Heart right ventricle (tissue), 16 donors: Measurements from ENCODE around the gene RPN2. TPM values are rescaled to one million over a fixed set of nuclear protein-coding genes. Genes with fewer than 3 reads are reported as not detected.
A peak's percentile ranks its signal among the peaks of the same experiment; 100 is the strongest.

Experiments used
- ATAC-seq, 8 donors: fragments of 200-7000 bp; cut with Tn5 transposase; one replicate each; pipeline ENCODE4 v1.9.1; 2020; ENCODE audit warnings: mild to moderate bottlenecking in 8 of 8, moderate library complexity in 8 of 8, moderate number of reproducible peaks in 1 of 8
- DNase-seq, 2 donors: peaks; one replicate each; pipeline ENCODE4 v3.0.0-alpha.2; 2020
- H3K27ac ChIP-seq, 10 donors: fragments of 200-600 bp; sonication (generic) in 2 of 10; one replicate each; pipeline versions ENCODE4 v1.5.0 to v1.8.0; 2020 to 2022; ENCODE audit warnings: mild to moderate bottlenecking in 3 of 10
- H3K27me3 ChIP-seq, 7 donors: fragments of 200-600 bp; one replicate each; pipeline ENCODE4 v1.8.0; 2021 to 2022; ENCODE audit warnings: mild to moderate bottlenecking in 2 of 7
- H3K36me3 ChIP-seq, 9 donors: fragments of 200-600 bp; sonication (generic) in 1 of 9; one replicate each; pipeline versions ENCODE4 v1.5.0 to v1.8.0; 2020 to 2022; ENCODE audit warnings: mild to moderate bottlenecking in 2 of 9
- H3K4me1 ChIP-seq, 9 donors: fragments of 200-600 bp; sonication (generic) in 1 of 9; one replicate each; pipeline versions ENCODE4 v1.5.0 to v1.8.0; 2020 to 2022; ENCODE audit warnings: mild to moderate bottlenecking in 4 of 9
- H3K4me3 ChIP-seq, 10 donors: fragments of 200-600 bp; sonication (generic) in 2 of 10; one replicate each; pipeline versions ENCODE4 v1.5.0 to v1.8.0; 2020 to 2022; ENCODE audit warnings: mild to moderate bottlenecking in 7 of 10, moderate library complexity in 2 of 10
- H3K9me3 ChIP-seq, 11 donors: fragments of 200-600 bp in 10 of 11; sonication (generic) in 2 of 11; one replicate each; pipeline versions ENCODE4 v1.5.0 to v1.8.0; 2013 to 2022; ENCODE audit warnings: mild to moderate bottlenecking in 2 of 11, control low read depth in 1 of 11, moderate library complexity in 1 of 11
- WGBS, 2 donors: extraction: QIAGEN DNeasy Blood & Tissue Kit; methylation state at CpG; one replicate each; pipeline ENCODE4 v1.1.7; 2013; ENCODE audit warnings: inconsistent platforms in 1 of 2; 5-methylcytosine and 5-hydroxymethylcytosine counted together
- intact Hi-C, 10 donors: fragments of 100-400 bp; cut with DNase I; formaldehyde crosslinking; loops; one replicate each; pipeline versions ENCODE4 v1.11.1 to v1.14.2; 2022
- polyA plus RNA-seq, 2 donors: library from polyadenylated mRNA; stranded (reverse); fragments of 200-250 nt; gene quantifications; one replicate each; pipeline ENCODE4 v1.2.3, GENCODE V29; 2013
- total RNA-seq, 10 donors: library from RNA; stranded (reverse); fragmentation: NEBNext Ultra II Directional in 3 of 10; extraction: Animal tissue kit (Norgen Biotek cat#: 25700) in 3 of 10; gene quantifications; one replicate each; pipeline versions ENCODE4 v1.2.1 to v1.2.4, GENCODE V29; 2021 to 2023
- TF ChIP-seq, protein P1 (sequence below), 9 donors: fragments of 200-600 bp; sonication (generic) in 2 of 9; IDR thresholded peaks; one replicate each; pipeline versions ENCODE4 v1.5.0 to v1.8.0; 2021 to 2022; ENCODE audit warnings: antibody characterized with exemption in 9 of 9, mild to moderate bottlenecking in 5 of 9, moderate library complexity in 1 of 9
- donor health status: Arrhythmogenic right ventricular cardiomyopathy.
- donor health status: ischemic (EF 13 %, LVEDD 7.1; RV severe dilation, severe dysfunction).
- donor health status: healthy with polysubstance abuse.
- donor health status: DM: no; HTN: yes; CAD: no.
- donor health status: DM: no; HTN: no; CAD: no.
- donor health status: ischemic (EF 25% LVEDD 6.9; RV normal size, moderate dysfunction).
- donor health status: ischemic (EF 25% LVEDD 5.7; RV mildly dilated, moderate dysfunction).
- donor health status: healthy.
- donor health status: DM: yes; HTN: yes; CAD: no.
- donor health status: Ischemic cardiomyopathy.
- donor health status: ischemic (EF 35%, LVEDD 5.7; RV mildly dilated, moderate dysfunction).
- donor health status: nonischemic (EF 11% LVEDD 7.7; RV severe dilation, severe dysfunction).
- donor health status: DM: yes; HTN: yes; CAD: no.
- donor health status: PGD.
- donor health status: ischemic (EF 29% LVEDD 5.4; RV normal size, mild dysfunction).
- donor health status: nonischemic (EF 23%, LVEDD 6.1; RV moderate dilation, normal function).

Gene RPN2
- total and polyA plus RNA-seq, 12 donors: 30.9 to 166 (median 95.2) TPM

DNA sequence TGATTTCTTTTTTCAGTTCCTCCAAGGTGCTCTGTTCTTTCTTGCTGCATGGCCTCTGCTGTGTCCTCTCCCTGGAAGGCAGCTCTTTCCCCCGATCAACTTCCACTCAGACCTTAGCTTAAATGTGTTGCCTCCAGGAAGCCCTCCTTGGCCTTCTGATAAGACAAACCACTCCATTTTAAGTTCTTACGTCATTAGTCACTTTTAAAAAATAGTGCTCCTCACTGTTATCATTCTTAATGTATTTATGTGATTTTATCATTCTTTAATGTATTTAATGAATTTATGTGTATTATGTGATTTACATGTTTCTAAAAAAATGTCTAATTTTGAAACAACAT is 98.1 kb downstream of the RPN2 start:
- Histone ChIP-seq H3K9me3 (no peaks in the 10 kb centered on the region), H3K4me1 (peaks cover 0 to 35% (median 8%) of the 10 kb centered on the region in 9 donors), H3K4me3 (peak overlapping the region in 1 of 10 donors; percentile 1), H3K27ac (peak overlapping the region in 3 of 10 donors; percentile 28 to 30 (median 29)), H3K27me3 (peaks cover 0 to 10% (median 0%) of the 10 kb centered on the region in 7 donors), H3K36me3 (no peaks in the 10 kb centered on the region)
- DNase-seq (no peak), ATAC-seq (no peak)
- WGBS, 2 donors: 57 to 65% methylated on average over 2 of the region's 2 CpGs
- intact Hi-C loops: loop anchor here in 4 of 10 donors (2.0 to 5.0 kb wide), 3 partner anchors 105 to 110 kb away; no protein-coding TSS in a partner anchor
- TF ChIP-seq, protein P1, sequence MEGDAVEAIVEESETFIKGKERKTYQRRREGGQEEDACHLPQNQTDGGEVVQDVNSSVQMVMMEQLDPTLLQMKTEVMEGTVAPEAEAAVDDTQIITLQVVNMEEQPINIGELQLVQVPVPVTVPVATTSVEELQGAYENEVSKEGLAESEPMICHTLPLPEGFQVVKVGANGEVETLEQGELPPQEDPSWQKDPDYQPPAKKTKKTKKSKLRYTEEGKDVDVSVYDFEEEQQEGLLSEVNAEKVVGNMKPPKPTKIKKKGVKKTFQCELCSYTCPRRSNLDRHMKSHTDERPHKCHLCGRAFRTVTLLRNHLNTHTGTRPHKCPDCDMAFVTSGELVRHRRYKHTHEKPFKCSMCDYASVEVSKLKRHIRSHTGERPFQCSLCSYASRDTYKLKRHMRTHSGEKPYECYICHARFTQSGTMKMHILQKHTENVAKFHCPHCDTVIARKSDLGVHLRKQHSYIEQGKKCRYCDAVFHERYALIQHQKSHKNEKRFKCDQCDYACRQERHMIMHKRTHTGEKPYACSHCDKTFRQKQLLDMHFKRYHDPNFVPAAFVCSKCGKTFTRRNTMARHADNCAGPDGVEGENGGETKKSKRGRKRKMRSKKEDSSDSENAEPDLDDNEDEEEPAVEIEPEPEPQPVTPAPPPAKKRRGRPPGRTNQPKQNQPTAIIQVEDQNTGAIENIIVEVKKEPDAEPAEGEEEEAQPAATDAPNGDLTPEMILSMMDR (IDR thresholded peaks at IDR 0.05): no peak

DNA sequence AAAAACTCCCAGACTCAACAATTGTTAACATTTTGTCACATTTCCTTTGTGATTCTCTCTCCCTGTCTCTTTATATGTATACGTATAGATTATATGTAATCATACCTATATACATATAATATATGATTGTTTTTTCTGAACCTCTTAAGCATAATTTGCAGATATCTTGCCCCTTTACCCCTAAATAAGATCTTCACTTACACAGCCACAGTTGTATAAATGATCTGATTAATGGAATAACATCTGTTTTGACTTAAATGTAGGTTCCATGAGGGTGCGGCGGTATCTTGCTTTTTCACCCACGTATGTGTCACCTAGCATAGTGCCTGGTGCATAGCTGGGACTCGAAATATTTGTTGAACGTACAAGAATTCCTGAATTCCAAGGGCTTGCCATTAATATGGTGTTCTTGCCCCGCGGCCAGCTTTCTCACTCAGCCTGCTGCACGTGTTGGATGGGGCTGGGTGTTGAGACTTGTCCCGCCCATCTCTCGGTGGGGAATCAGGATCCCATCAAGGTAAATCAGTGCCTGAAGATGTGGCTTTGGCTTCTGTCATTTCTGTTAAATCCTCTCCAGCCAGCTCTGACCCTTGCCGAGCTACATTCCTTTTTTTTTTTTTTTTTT is 99.9 kb downstream of the RPN2 start:
- TF ChIP-seq, protein P1 (IDR thresholded peaks at IDR 0.05): no peak
- Histone ChIP-seq H3K4me3 (no peak overlapping the region), H3K36me3 (no peaks in the 10 kb centered on the region), H3K4me1 (peaks cover 0 to 34% (median 8%) of the 10 kb centered on the region in 9 donors), H3K27me3 (peaks cover 0 to 12% (median 0%) of the 10 kb centered on the region in 7 donors), H3K27ac (no peak overlapping the region), H3K9me3 (no peaks in the 10 kb centered on the region)
- ATAC-seq: no peak
- no peak for DNase-seq
- intact Hi-C loops: loop anchor here in 2 of 10 donors (5.0 kb wide), 2 partner anchors 103 to 108 kb away; no protein-coding TSS in a partner anchor
- WGBS, 2 donors: 73 to 81% methylated on average over 12 of the region's 12 CpGs

DNA sequence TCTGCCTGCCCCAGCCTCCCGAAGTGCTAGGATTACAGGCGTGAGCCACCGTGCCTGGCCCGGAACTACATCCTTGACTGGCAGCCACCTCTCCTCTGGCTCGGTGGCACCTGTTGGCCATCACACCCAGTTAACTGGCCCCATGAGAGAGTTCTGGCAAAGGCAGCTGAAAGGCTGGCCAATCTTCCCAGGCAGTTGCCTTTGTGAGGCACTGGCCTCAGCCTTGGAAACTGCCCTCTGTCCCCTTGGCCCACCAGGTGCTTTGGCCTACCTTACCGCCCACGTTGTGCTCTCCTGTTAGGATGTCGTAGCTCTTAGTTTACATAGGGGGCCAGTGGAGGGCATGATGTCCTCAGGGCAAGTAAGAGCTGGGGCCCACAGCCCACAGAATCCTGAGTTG is 100.7 kb downstream of the RPN2 start:
- H3K36me3 ChIP-seq: no peaks in the 10 kb centered on the region
- intact Hi-C loops: loop anchor here in 2 of 10 donors (5.0 kb wide), 2 partner anchors 102 to 107 kb away; no protein-coding TSS in a partner anchor
- no peak overlapping the region for H3K27ac ChIP-seq
- 68 to 80% methylated on average over 7 to 8 of the region's 8 CpGs for WGBS, 2 donors
- H3K27me3 ChIP-seq: peaks cover 0 to 15% (median 0%) of the 10 kb centered on the region in 7 donors
- TF ChIP-seq, protein P1 (IDR thresholded peaks at IDR 0.05): no peak
- no peak for DNase-seq
- peaks cover 0 to 27% (median 8%) of the 10 kb centered on the region in 9 donors for H3K4me1 ChIP-seq
- no peak overlapping the region for H3K4me3 ChIP-seq
- no peak for ATAC-seq
- no peaks in the 10 kb centered on the region for H3K9me3 ChIP-seq

DNA sequence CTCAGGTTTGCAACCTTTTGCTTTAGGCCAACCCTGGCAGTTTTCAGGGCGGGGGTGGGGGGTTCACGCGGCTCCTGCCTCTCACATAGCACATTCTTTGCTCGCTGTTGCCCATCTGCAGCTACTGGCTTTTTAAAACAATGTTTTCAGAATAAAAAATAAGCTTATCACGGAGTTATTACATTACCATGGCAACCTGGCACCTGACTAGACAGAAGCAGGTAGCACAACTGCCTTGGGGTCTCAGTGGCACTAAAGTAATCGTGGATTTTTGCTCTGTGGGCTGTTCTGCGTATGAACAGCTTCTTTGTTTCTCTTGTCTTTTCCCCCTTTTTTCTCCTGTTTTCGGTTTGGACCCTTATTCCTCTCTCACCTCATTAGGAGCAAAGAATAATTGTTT is 101.3 kb downstream of the RPN2 start:
- 88 to 92% methylated on average over 8 of the region's 8 CpGs for WGBS, 2 donors
- Histone ChIP-seq H3K36me3 (no peaks in the 10 kb centered on the region), H3K4me1 (peaks cover 0 to 23% (median 8%) of the 10 kb centered on the region in 9 donors), H3K27ac (no peak overlapping the region), H3K4me3 (no peak overlapping the region), H3K9me3 (no peaks in the 10 kb centered on the region), H3K27me3 (peaks cover 0 to 18% (median 0%) of the 10 kb centered on the region in 7 donors)
- intact Hi-C loops: no loop called here
- ATAC-seq (no peak), DNase-seq (no peak)
- TF ChIP-seq, protein P1 (IDR thresholded peaks at IDR 0.05): no peak
